ENCODE measurements around the gene IL7R.

IL7R gene

GRCh38 chr5:35900972-35901695, 44.4 kb downstream of the IL7R start:
- TF ChIP-seq CTCF (IDR thresholded peaks at IDR 0.05; ENCODE audit: extremely low read depth, insufficient read depth, missing control alignments): no peak
- DNase-seq (ENCODE audit: low spot score): no peak
- in situ Hi-C loops (cut with MboI; ENCODE audit: low pct_unique_long_range_greater_than_20kb, low sequenced_read_pairs, unreplicated experiment): no loop called here

GRCh38 chr5:35902046-35902672, 45.5 kb downstream of the IL7R start:
- in situ Hi-C loops (cut with MboI; ENCODE audit: low pct_unique_long_range_greater_than_20kb, low sequenced_read_pairs, unreplicated experiment): no loop called here
- no peak for TF ChIP-seq CTCF (IDR thresholded peaks at IDR 0.05; ENCODE audit: extremely low read depth, insufficient read depth, missing control alignments)
- no peak for DNase-seq (ENCODE audit: low spot score)

- DNase-seq (ENCODE audit: low spot score): no peak
- in situ Hi-C loops (cut with MboI; ENCODE audit: low pct_unique_long_range_greater_than_20kb, low sequenced_read_pairs, unreplicated experiment): no loop called here
- TF ChIP-seq CTCF (IDR thresholded peaks at IDR 0.05; ENCODE audit: extremely low read depth, insufficient read depth, missing control alignments): no peak
Measured at GRCh38 chr5:35903631-35904203, 47.0 kb downstream of the IL7R start.

- in situ Hi-C loops (cut with MboI; ENCODE audit: low pct_unique_long_range_greater_than_20kb, low sequenced_read_pairs, unreplicated experiment): no loop called here
- peak; percentile 54 for DNase-seq (ENCODE audit: low spot score)
- no peak for TF ChIP-seq CTCF (IDR thresholded peaks at IDR 0.05; ENCODE audit: extremely low read depth, insufficient read depth, missing control alignments)
Measured at GRCh38 chr5:35904443-35905132, 47.9 kb downstream of the IL7R start.

- in situ Hi-C loops (cut with MboI; ENCODE audit: low pct_unique_long_range_greater_than_20kb, low sequenced_read_pairs, unreplicated experiment): no loop called here
- no peak for DNase-seq (ENCODE audit: low spot score)
- no peak for TF ChIP-seq CTCF (IDR thresholded peaks at IDR 0.05; ENCODE audit: extremely low read depth, insufficient read depth, missing control alignments)
Measured at GRCh38 chr5:35908228-35908627, 51.5 kb downstream of the IL7R start.

GRCh38 chr5:35908814-35909213, 52.1 kb downstream of the IL7R start:
- DNase-seq (ENCODE audit: low spot score): no peak
- in situ Hi-C loops (cut with MboI; ENCODE audit: low pct_unique_long_range_greater_than_20kb, low sequenced_read_pairs, unreplicated experiment): no loop called here
- no peak for TF ChIP-seq CTCF (IDR thresholded peaks at IDR 0.05; ENCODE audit: extremely low read depth, insufficient read depth, missing control alignments)
